Measurements from ENCODE around the gene DBNDD1. TPM values are rescaled to one million over a fixed set of nuclear protein-coding genes. Genes with fewer than 3 reads are reported as not detected.

The DBNDD1 gene
- total and polyA plus RNA-seq, 8 donors, result 6.2 to 12.9 (median 9.5) TPM

DNA sequence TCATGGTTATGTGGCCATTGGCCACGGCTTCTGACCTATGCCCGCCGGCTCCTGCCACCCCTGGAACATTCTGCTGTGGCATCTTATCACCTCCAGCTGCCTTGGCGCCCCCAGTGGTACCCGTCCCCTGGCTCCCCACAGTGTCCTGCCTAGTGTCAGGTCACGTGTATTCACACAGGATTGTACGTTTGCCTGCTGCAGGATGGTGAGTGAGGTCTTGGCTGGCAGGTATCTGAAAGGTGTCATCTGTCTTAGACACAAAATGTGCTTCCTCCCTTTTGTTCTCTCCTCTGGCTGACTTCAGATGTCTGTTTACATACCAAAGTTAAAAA, 24.9 kb downstream of the DBNDD1 start:
- Histone ChIP-seq H3K9me3 (no peaks in the 10 kb centered on the region), H3K36me3 (peaks cover 0 to 17% (median 0%) of the 10 kb centered on the region in 3 donors), H3K4me1 (no peaks in the 10 kb centered on the region), H3K4me3 (no peak overlapping the region), H3K27me3 (no peaks in the 10 kb centered on the region), H3K27ac (no peak overlapping the region)
- FAIRE-seq, result no peak
- TF ChIP-seq, protein P1, sequence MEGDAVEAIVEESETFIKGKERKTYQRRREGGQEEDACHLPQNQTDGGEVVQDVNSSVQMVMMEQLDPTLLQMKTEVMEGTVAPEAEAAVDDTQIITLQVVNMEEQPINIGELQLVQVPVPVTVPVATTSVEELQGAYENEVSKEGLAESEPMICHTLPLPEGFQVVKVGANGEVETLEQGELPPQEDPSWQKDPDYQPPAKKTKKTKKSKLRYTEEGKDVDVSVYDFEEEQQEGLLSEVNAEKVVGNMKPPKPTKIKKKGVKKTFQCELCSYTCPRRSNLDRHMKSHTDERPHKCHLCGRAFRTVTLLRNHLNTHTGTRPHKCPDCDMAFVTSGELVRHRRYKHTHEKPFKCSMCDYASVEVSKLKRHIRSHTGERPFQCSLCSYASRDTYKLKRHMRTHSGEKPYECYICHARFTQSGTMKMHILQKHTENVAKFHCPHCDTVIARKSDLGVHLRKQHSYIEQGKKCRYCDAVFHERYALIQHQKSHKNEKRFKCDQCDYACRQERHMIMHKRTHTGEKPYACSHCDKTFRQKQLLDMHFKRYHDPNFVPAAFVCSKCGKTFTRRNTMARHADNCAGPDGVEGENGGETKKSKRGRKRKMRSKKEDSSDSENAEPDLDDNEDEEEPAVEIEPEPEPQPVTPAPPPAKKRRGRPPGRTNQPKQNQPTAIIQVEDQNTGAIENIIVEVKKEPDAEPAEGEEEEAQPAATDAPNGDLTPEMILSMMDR (IDR thresholded peaks at IDR 0.05), result no peak
- intact Hi-C loops (cut with DNase I), result no loop called here
- no peak for DNase-seq
- 92 to 95% methylated on average over 7 of the region's 7 CpGs for WGBS, 2 donors
- peak in 3 of 4 donors; percentile 9 to 23 (median 16) for ATAC-seq

DNA sequence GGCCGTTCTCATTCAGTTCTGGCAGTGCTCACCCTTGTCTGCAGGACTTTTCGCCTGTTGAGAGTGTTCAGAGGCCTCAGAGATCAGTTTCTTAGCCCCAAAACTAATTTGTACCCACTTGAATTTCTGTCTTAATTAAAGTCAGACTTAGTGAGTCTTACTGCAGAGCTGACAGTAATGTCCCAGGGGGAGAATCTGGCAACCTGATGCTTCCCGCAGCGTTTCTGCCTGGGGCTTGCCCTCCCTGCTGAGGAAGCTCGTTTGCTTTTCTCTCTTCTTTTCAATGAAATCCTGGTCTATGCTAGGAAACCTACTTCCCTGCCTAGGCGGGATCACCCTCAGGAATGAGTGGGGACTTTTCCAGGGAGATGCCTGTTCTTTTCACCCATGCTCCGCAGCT, 25.3 kb downstream of the DBNDD1 start:
- DNase-seq (no peak), FAIRE-seq (no peak), ATAC-seq (no peak)
- Histone ChIP-seq H3K27me3 (no peaks in the 10 kb centered on the region), H3K4me3 (no peak overlapping the region), H3K27ac (no peak overlapping the region), H3K9me3 (no peaks in the 10 kb centered on the region), H3K4me1 (no peaks in the 10 kb centered on the region), H3K36me3 (peaks cover 0 to 17% (median 0%) of the 10 kb centered on the region in 3 donors)
- TF ChIP-seq, protein P1 (IDR thresholded peaks at IDR 0.05), result no peak
- intact Hi-C loops (cut with DNase I), result no loop called here
- 89 to 90% methylated on average over 7 of the region's 7 CpGs for WGBS, 2 donors

DNA sequence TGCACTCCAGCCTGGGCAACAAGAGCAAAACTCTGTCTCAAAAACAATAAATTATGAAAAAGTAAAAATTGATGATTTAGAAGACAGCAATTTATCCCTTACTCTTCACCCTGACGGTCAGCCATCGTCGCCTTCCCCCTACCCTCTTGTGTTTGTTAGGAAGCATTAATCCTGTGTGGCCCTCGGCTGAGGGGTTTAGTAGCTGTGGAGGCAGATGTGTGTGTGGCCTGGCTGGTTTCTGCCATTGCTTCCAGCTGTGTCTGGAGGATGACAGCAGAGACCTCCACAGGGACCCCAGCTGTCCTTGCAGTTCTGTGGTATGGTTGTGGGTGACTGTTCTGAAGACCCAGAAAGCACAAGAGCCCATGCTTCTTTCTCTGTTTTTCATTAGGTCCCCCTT, 25.9 kb downstream of the DBNDD1 start:
- H3K4me3 ChIP-seq, result no peak overlapping the region
- no peak overlapping the region for H3K27ac ChIP-seq
- H3K9me3 ChIP-seq, result no peaks in the 10 kb centered on the region
- intact Hi-C loops (cut with DNase I), result no loop called here
- 93 to 94% methylated on average over 4 of the region's 4 CpGs for WGBS, 2 donors
- no peak for FAIRE-seq
- H3K36me3 ChIP-seq, result peaks cover 0 to 17% (median 0%) of the 10 kb centered on the region in 3 donors
- H3K4me1 ChIP-seq, result no peaks in the 10 kb centered on the region
- TF ChIP-seq, protein P1 (IDR thresholded peaks at IDR 0.05), result no peak
- no peak for DNase-seq
- ATAC-seq, result no peak
- H3K27me3 ChIP-seq, result no peaks in the 10 kb centered on the region

DNA sequence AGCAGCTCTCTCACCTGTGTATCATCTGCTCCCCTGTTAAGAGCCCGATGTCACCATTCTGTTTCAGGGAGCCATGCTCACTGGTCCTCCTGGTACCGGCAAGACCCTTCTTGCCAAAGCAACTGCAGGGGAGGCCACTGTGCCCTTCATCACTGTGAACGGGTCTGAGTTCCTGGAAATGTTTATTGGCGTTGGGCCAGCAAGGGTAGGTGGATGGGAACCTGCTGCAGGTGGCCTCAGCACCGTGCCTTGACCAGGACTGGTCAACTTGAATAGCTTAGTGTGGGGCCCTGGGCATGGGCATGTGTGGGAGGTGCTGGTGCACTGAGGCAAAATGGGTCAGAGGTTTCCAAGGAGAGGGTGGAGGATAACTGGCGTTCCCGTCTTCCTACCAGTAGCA, 28.5 kb downstream of the DBNDD1 start:
- TF ChIP-seq, protein P1 (IDR thresholded peaks at IDR 0.05), result no peak
- intact Hi-C loops (cut with DNase I), result no loop called here
- Histone ChIP-seq H3K36me3 (peaks cover 0 to 17% (median 0%) of the 10 kb centered on the region in 3 donors), H3K27me3 (no peaks in the 10 kb centered on the region), H3K27ac (no peak overlapping the region), H3K4me1 (no peaks in the 10 kb centered on the region), H3K9me3 (no peaks in the 10 kb centered on the region), H3K4me3 (no peak overlapping the region)
- 78 to 85% methylated on average over 7 of the region's 7 CpGs for WGBS, 2 donors
- no peak for FAIRE-seq
- ATAC-seq, result no peak
- no peak for DNase-seq

DNA sequence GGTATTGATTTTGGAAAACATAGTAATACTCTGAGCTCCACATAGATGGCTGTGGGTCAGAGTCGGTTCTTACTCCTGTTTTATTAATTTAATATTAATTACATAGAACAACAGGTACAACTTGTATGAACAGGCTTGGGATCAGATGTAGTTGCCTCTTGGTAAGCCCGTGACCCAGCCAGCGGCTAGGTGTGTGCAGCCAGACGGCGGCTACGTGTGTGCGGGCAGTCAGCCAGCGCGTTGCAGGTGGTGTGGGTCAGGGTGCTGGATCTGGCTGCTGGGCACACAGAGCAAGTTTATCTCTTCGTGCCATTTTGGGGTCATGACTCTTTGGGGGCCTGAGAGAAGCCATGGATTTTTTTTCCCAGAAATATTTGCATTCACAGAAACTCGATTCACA, 30.3 kb downstream of the DBNDD1 start:
- DNase-seq (no peak), ATAC-seq (peak in 1 of 4 donors; percentile 53), FAIRE-seq (no peak)
- Histone ChIP-seq H3K27me3 (no peaks in the 10 kb centered on the region), H3K9me3 (no peaks in the 10 kb centered on the region), H3K4me3 (no peak overlapping the region), H3K36me3 (peaks cover 0 to 21% (median 3%) of the 10 kb centered on the region in 3 donors), H3K27ac (no peak overlapping the region), H3K4me1 (no peaks in the 10 kb centered on the region)
- WGBS, 2 donors, result 70 to 74% methylated on average over 11 of the region's 11 CpGs
- TF ChIP-seq, protein P1 (IDR thresholded peaks at IDR 0.05), result no peak
- intact Hi-C loops (cut with DNase I), result no loop called here

All from pancreas (tissue), 10 donors.